ENCODE data around the gene RASA3. TPM values are rescaled to one million over a fixed set of nuclear protein-coding genes. Genes with fewer than 3 reads are reported as not detected.
A peak's percentile ranks its signal among the peaks of the same experiment; 100 is the strongest.

RASA3 gene
- total RNA-seq, 4 donors from 2014 or later: 4.4 to 15.6 (median 8.5) TPM

GRCh38 chr13:114144606-114145244, 12.3 kb upstream of the RASA3 start:
- Histone ChIP-seq H3K27me3 (no peaks in the 10 kb centered on the region), H3K36me3 (no peaks in the 10 kb centered on the region), H3K4me3 (no peak overlapping the region), H3K4me1 (peaks cover 10 to 27% (median 22%) of the 10 kb centered on the region in 4 donors), H3K9me3 (no peaks in the 10 kb centered on the region), H3K27ac (no peak overlapping the region)
- in situ Hi-C loops (cut with MboI; ENCODE audit: low pct_ligation_motif_present in 1 of 4, low pct_unique_long_range_greater_than_20kb in 1 of 4, low sequenced_read_pairs in 3 of 4) (no loop called here), intact Hi-C loops (cut with DNase I; ENCODE audit: low total_unique reads) (no loop called here)
- WGBS, 2 donors (ENCODE audit: low coverage in 1 of 2): 90% methylated on average over 17 of the region's 17 CpGs; no CpG with 5 or more reads in 1 of the 2 donors
- TF ChIP-seq POLR2A (IDR thresholded peaks at IDR 0.05) (no peak), CTCF (IDR thresholded peaks at IDR 0.05) (no peak), EP300 (IDR thresholded peaks at IDR 0.05; ENCODE audit: low read depth) (no peak), POLR2AphosphoS5 (IDR thresholded peaks at IDR 0.05) (no peak)
- peak; percentile 6 for DNase-seq

- no peaks in the 10 kb centered on the region for H3K9me3 ChIP-seq
- TF ChIP-seq EP300 (IDR thresholded peaks at IDR 0.05; ENCODE audit: low read depth): no peak
- peak in 2 of 5 experiments; percentile 12 to 25 for TF ChIP-seq CTCF (IDR thresholded peaks at IDR 0.05)
- H3K4me1 ChIP-seq: peaks cover 10 to 27% (median 22%) of the 10 kb centered on the region in 4 donors
- intact Hi-C loops (cut with DNase I; ENCODE audit: low total_unique reads) (no loop called here), in situ Hi-C loops (cut with MboI; ENCODE audit: low pct_ligation_motif_present in 1 of 4, low pct_unique_long_range_greater_than_20kb in 1 of 4, low sequenced_read_pairs in 3 of 4) (no loop called here)
- peak overlapping the region; percentile 50 to 83 (median 70) for H3K27ac ChIP-seq
- no peak overlapping the region for H3K4me3 ChIP-seq
- no peaks in the 10 kb centered on the region for H3K27me3 ChIP-seq
- 75% methylated on average over 24 of the region's 24 CpGs; no CpG with 5 or more reads in 1 of the 2 donors for WGBS, 2 donors (ENCODE audit: low coverage in 1 of 2)
- peak; percentile 43 for DNase-seq
- H3K36me3 ChIP-seq: no peaks in the 10 kb centered on the region
Measured at GRCh38 chr13:114143806-114144605, 11.6 kb upstream of the RASA3 start.

GRCh38 chr13:114142640-114143490, 10.4 kb upstream of the RASA3 start:
- in situ Hi-C loops (cut with MboI; ENCODE audit: low pct_ligation_motif_present in 1 of 4, low pct_unique_long_range_greater_than_20kb in 1 of 4, low sequenced_read_pairs in 3 of 4): no loop called here
- H3K27me3 ChIP-seq: no peaks in the 10 kb centered on the region
- no peaks in the 10 kb centered on the region for H3K36me3 ChIP-seq
- TF ChIP-seq POLR2AphosphoS5 (IDR thresholded peaks at IDR 0.05) (peak in 2 of 3 donors; percentile 20 to 45), EP300 (IDR thresholded peaks at IDR 0.05; ENCODE audit: low read depth) (peak; percentile 7), POLR2A (IDR thresholded peaks at IDR 0.05) (peak; percentile 25), CTCF (IDR thresholded peaks at IDR 0.05) (no peak)
- peak overlapping the region; percentile 50 to 83 (median 70) for H3K27ac ChIP-seq
- peaks cover 10 to 27% (median 22%) of the 10 kb centered on the region in 4 donors for H3K4me1 ChIP-seq
- intact Hi-C loops (cut with DNase I; ENCODE audit: low total_unique reads): no loop called here
- DNase-seq: peak; percentile 78
- no peaks in the 10 kb centered on the region for H3K9me3 ChIP-seq
- WGBS, 2 donors (ENCODE audit: low coverage in 1 of 2): 33% methylated on average over 28 of the region's 28 CpGs; no CpG with 5 or more reads in 1 of the 2 donors
- no peak overlapping the region for H3K4me3 ChIP-seq

GRCh38 chr13:114142137-114142550, 9.7 kb upstream of the RASA3 start:
- no peaks in the 10 kb centered on the region for H3K27me3 ChIP-seq
- H3K9me3 ChIP-seq: no peaks in the 10 kb centered on the region
- H3K36me3 ChIP-seq: no peaks in the 10 kb centered on the region
- intact Hi-C loops (cut with DNase I; ENCODE audit: low total_unique reads): no loop called here
- DNase-seq: no peak
- peak overlapping the region; percentile 50 to 83 (median 70) for H3K27ac ChIP-seq
- 85 to 100% methylated on average over 1 to 6 of the region's 6 CpGs for WGBS, 2 donors (ENCODE audit: low coverage in 1 of 2)
- peaks cover 10 to 27% (median 22%) of the 10 kb centered on the region in 4 donors for H3K4me1 ChIP-seq
- in situ Hi-C loops (cut with MboI; ENCODE audit: low pct_ligation_motif_present in 1 of 4, low pct_unique_long_range_greater_than_20kb in 1 of 4, low sequenced_read_pairs in 3 of 4): no loop called here
- TF ChIP-seq POLR2AphosphoS5 (IDR thresholded peaks at IDR 0.05): no peak
- TF ChIP-seq POLR2A (IDR thresholded peaks at IDR 0.05): no peak
- no peak for TF ChIP-seq EP300 (IDR thresholded peaks at IDR 0.05; ENCODE audit: low read depth)
- TF ChIP-seq CTCF (IDR thresholded peaks at IDR 0.05): no peak
- no peak overlapping the region for H3K4me3 ChIP-seq

Data from transverse colon (tissue), 4 donors.